Measurements from ENCODE around the gene IL17RB. TPM values are rescaled to one million over a fixed set of nuclear protein-coding genes. Genes with fewer than 3 reads are reported as not detected.

IL17RB gene
- total and polyA plus RNA-seq, 2 of the 8 experiments (the other 6 are each of a cell fraction or from before 2014, with no cell fraction given): 7.0 to 24.6 TPM

- Histone ChIP-seq H3K27me3 (replicated peaks in 1 of 4; ENCODE audit: control insufficient read depth in 3 of 4, extremely low read depth in 1 of 4, insufficient read depth in 3 of 4, low read length in 3 of 4) (peaks cover 0 to 8% (median 1%) of the 10 kb centered on the region in 4 experiments; a peak in 2 of 7 replicates), H2BK15ac (ENCODE audit: low read length) (no peak within 1 kb of the TSS), H3K4me3 (ENCODE audit: extremely low read depth in 1 of 4, insufficient read depth in 2 of 4, low read depth in 3 of 4, low read length in 4 of 4) (peak within 1 kb of the TSS; percentile 80 to 94 (median 90)), H3K23ac (ENCODE audit: insufficient read length) (no peak within 1 kb of the TSS), H4K91ac (replicated peaks; ENCODE audit: insufficient read length, low read length) (no peak within 1 kb of the TSS), H4K20me1 (replicated peaks in 1 of 2; ENCODE audit: control insufficient read depth in 1 of 2, insufficient read depth in 2 of 2, low read length in 2 of 2) (peaks cover 0 to 2% of the 10 kb centered on the region in 2 experiments), H4K5ac (ENCODE audit: insufficient read length, low read depth, low read length) (peak within 1 kb of the TSS; percentile 64), H3K14ac (ENCODE audit: insufficient read length) (no peak within 1 kb of the TSS), H3K9ac (replicated peaks in 1 of 4; ENCODE audit: extremely low read depth in 1 of 4, low read depth in 3 of 4, low read length in 3 of 4) (peak within 1 kb of the TSS; percentile 64 to 97 (median 88)), H4K8ac (ENCODE audit: extremely low read depth, insufficient read depth, low read length) (peak within 1 kb of the TSS; percentile 98; the same call in 1 of the 2 replicates), H3K56ac (replicated peaks; ENCODE audit: insufficient read length, low read depth, low read length) (no peak within 1 kb of the TSS), H3K4me2 (ENCODE audit: insufficient read depth in 1 of 2, low read depth in 2 of 2, low read length in 2 of 2) (peak within 1 kb of the TSS; percentile 74 to 86), H2AK5ac (ENCODE audit: low read depth, low read length) (no peak within 1 kb of the TSS; the same call in 1 of the 2 replicates), H3K4me1 (replicated peaks in 1 of 4; ENCODE audit: control insufficient read depth in 3 of 4, insufficient read depth in 4 of 4, low read length in 3 of 4) (peaks cover 0 to 4% (median 2%) of the 10 kb centered on the region in 4 experiments; a peak in 3 of 7 replicates), H2AFZ (ENCODE audit: low read length) (peak within 1 kb of the TSS; percentile 46), H3K18ac (ENCODE audit: extremely low read depth, low read length) (no peak within 1 kb of the TSS), H3K79me1 (ENCODE audit: low read depth, low read length) (no peaks in the 10 kb centered on the region), H3K9me3 (ENCODE audit: insufficient read depth in 2 of 2, low read depth in 1 of 2, low read length in 1 of 2) (no peaks in the 10 kb centered on the region), H3K79me2 (ENCODE audit: control insufficient read depth in 1 of 2, insufficient read depth in 2 of 2, low read length in 2 of 2) (peaks cover 0 to 37% of the 10 kb centered on the region in 2 experiments; a peak in 3 of 4 replicates), H3K23me2 (ENCODE audit: low read depth, low read length) (0 out of 2 replicates have a peak, but pooled peaks cover 3% of the 10 kb centered on the region), H3K27ac (ENCODE audit: low read depth, low read length) (peak within 1 kb of the TSS; percentile 85), H3K4ac (replicated peaks; ENCODE audit: insufficient read length, low read depth, low read length) (no peak within 1 kb of the TSS), H2BK20ac (ENCODE audit: low read length) (no peak within 1 kb of the TSS), H3K36me3 (ENCODE audit: control insufficient read depth in 2 of 4, insufficient read depth in 4 of 4, low read length in 3 of 4) (peaks cover 0 to 8% (median 3%) of the 10 kb centered on the region in 4 experiments; a peak in 3 of 8 replicates), H2BK12ac (ENCODE audit: low read depth, low read length) (peak within 1 kb of the TSS; percentile 41; the same call in 1 of the 2 replicates), H2BK5ac (ENCODE audit: low read depth, low read length) (peak within 1 kb of the TSS; percentile 56; the same call in 1 of the 2 replicates), H2BK120ac (replicated peaks; ENCODE audit: low read depth, low read length) (no peak within 1 kb of the TSS)
- ChIA-PET POLR2A (ENCODE audit: partially characterized antibody) (interaction anchor here (0.8 to 2.0 kb wide), 4 partner anchors 9 to 39 kb away, joined by 4 to 11 read pairs (median 6); partner anchors contain the start of gene ACTR8), CTCF (ENCODE audit: partially characterized antibody) (no interaction called here)
- FAIRE-seq: peak; percentile 92
- DNase-seq (ENCODE audit: low read depth in 1 of 2, low spot score in 2 of 2): peak; percentile 92 to 97
- WGBS, 2 experiments (ENCODE audit: extremely low coverage in 1 of 2, insufficient coverage in 1 of 2, insufficient read length in 1 of 2, insufficient replicate concordance in 2 of 2, low coverage in 1 of 2, low lambda C conversion rate in 2 of 2, missing lambda C conversion rate in 1 of 2): 2% methylated on average over 67 of the region's 73 CpGs; no CpG with 5 or more reads in 1 of the 2 experiments
- TF ChIP-seq RBBP5 (IDR thresholded peaks at IDR 0.05; ENCODE audit: borderline replicate concordance, low read depth, low read length) (peak; percentile 95), GTF2F1 (IDR thresholded peaks at IDR 0.05; ENCODE audit: borderline replicate concordance, low read depth, low read length) (peak; percentile 11; the same call in 1 of the 2 replicates), EZH2 (IDR thresholded peaks at IDR 0.05; ENCODE audit: low read depth, low read length, severe bottlenecking) (no peak), BACH1 (IDR thresholded peaks at IDR 0.05; ENCODE audit: low read length) (peak; percentile 58), NANOG (IDR thresholded peaks at IDR 0.05; ENCODE audit: insufficient read depth, low read depth, low read length, poor library complexity, severe bottlenecking) (peak; percentile 34), ZNF274 (IDR thresholded peaks at IDR 0.05; ENCODE audit: borderline replicate concordance, extremely low read depth, low read length) (no peak), HDAC6 (IDR thresholded peaks at IDR 0.05; ENCODE audit: low read depth, low read length) (no peak), SIRT6 (IDR thresholded peaks at IDR 0.05; ENCODE audit: low read length) (no peak), EP300 (IDR thresholded peaks at IDR 0.05; ENCODE audit: borderline replicate concordance in 1 of 2, low read depth in 2 of 2, low read length in 2 of 2) (no peak; a peak in 1 of 3 replicates)
- TF ChIP-seq, protein P1, sequence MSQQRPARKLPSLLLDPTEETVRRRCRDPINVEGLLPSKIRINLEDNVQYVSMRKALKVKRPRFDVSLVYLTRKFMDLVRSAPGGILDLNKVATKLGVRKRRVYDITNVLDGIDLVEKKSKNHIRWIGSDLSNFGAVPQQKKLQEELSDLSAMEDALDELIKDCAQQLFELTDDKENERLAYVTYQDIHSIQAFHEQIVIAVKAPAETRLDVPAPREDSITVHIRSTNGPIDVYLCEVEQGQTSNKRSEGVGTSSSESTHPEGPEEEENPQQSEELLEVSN (IDR thresholded peaks at IDR 0.05): peak; percentile 44; the same call in 1 of the 2 replicates
These were observed 45.3 kb downstream of the IL17RB start, which contains the start of gene SELENOK for GRCh38 chr3:53891497-53892285. Gene SELENOK (minus strand): TSS chr3:53891859.
